ENCODE measurements around the gene SPI1.

DNA sequence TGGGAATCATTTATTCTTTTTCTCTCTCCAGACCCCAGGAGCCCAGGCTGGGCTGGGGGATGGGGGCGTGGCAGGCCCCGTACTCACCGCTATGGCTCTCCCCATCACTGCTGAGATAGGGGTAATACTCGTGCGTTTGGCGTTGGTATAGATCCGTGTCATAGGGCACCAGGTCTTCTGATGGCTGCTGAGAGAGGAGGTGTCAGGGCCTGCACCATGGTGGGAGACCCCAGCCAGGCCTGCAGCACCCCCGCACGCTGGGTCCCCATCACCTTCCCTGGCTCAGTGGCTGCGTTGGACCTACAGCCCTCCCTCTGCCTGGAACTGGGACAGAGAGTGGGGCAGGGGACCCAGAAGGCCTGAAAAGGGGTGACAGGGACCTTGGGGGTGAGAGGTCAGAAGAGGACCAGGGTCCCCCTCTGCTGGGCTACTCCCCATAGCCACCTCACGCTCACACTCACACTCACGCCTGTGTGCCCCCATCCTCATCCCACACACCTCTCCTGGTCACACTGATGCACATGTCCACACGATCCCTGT is 2.7 kb downstream of the SPI1 start:
- TF ChIP-seq, protein P1, sequence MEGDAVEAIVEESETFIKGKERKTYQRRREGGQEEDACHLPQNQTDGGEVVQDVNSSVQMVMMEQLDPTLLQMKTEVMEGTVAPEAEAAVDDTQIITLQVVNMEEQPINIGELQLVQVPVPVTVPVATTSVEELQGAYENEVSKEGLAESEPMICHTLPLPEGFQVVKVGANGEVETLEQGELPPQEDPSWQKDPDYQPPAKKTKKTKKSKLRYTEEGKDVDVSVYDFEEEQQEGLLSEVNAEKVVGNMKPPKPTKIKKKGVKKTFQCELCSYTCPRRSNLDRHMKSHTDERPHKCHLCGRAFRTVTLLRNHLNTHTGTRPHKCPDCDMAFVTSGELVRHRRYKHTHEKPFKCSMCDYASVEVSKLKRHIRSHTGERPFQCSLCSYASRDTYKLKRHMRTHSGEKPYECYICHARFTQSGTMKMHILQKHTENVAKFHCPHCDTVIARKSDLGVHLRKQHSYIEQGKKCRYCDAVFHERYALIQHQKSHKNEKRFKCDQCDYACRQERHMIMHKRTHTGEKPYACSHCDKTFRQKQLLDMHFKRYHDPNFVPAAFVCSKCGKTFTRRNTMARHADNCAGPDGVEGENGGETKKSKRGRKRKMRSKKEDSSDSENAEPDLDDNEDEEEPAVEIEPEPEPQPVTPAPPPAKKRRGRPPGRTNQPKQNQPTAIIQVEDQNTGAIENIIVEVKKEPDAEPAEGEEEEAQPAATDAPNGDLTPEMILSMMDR (conservative IDR thresholded peaks at IDR 0.05 in 1 of 2, IDR thresholded peaks at IDR 0.05 in 1 of 2; ENCODE audit: extremely low read depth in 1 of 2, insufficient read depth in 1 of 2, low read depth in 1 of 2, low read length in 2 of 2) = no peak
- TF ChIP-seq EZH2 (IDR thresholded peaks at IDR 0.05; ENCODE audit: borderline replicate concordance, low read length) = no peak

Data from mammary epithelial cell (primary cell).